GM12872 (cell line): ENCODE data around the gene RPP25L.

Source experiments
- TF ChIP-seq, protein P1 (sequence below): IDR thresholded peaks from 3 replicates; pipeline ENCODE4 v1.5.1; 2011; ENCODE audit warnings: low read depth, mild to moderate bottlenecking, low read length, moderate library complexity; ENCODE audit not compliant: insufficient read depth

RPP25L gene

DNA sequence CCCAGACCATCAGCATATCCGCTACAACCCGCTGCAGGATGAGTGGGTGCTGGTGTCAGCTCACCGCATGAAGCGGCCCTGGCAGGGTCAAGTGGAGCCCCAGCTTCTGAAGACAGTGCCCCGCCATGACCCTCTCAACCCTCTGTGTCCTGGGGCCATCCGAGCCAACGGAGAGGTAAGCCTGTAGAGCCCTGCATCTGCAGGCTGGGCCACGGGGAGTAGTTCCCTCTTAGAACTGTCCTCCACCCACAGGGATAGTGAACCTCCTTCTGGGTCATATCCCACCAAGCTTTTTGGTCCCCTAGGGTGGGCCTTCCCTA is 35.1 kb upstream of the RPP25L start:
- TF ChIP-seq, protein P1, sequence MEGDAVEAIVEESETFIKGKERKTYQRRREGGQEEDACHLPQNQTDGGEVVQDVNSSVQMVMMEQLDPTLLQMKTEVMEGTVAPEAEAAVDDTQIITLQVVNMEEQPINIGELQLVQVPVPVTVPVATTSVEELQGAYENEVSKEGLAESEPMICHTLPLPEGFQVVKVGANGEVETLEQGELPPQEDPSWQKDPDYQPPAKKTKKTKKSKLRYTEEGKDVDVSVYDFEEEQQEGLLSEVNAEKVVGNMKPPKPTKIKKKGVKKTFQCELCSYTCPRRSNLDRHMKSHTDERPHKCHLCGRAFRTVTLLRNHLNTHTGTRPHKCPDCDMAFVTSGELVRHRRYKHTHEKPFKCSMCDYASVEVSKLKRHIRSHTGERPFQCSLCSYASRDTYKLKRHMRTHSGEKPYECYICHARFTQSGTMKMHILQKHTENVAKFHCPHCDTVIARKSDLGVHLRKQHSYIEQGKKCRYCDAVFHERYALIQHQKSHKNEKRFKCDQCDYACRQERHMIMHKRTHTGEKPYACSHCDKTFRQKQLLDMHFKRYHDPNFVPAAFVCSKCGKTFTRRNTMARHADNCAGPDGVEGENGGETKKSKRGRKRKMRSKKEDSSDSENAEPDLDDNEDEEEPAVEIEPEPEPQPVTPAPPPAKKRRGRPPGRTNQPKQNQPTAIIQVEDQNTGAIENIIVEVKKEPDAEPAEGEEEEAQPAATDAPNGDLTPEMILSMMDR: no peak

DNA sequence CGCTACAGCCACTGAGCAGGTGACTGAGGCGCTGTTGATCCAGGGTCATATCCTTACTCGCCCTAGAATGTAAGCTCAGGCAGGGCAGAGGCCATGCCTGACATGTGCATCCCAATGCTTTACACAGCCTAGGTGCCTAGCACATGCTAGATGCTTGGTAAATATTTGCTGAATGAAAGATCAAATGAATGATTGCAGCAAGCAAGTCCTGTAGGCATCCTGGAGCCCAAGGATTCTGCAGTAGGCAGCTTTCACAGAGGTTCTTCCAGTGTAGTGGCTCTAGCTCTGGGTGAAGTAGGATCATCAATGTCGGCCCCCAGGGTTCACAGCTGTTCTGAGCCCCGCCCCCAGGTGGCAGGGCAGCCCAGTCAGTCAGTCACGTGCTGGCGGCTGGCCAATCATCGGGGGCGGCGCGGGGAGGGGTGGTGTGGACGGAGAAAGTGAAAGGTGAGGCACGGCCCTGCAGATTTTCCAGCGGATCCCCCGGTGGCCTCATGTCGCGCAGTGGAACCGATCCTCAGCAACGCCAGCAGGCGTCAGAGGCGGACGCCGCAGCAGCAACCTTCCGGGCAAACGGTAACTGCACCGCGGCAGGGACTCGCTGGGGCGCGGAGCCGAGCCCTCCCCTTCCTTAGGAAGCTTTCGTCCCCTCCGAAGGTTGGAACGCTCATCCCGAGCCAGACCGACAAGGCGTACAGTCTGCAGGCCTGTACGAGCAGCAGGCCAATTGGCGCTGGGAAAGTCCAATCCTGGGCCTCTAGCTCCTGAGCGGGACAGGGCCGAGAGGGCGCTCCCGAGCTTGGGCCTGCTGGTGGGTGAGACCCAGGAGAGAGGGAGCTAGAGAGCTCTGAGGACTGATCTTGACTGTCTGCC is 34.5 kb upstream of the RPP25L start, which contains the start of gene GALT:
GALT (plus strand) TSS at position 465 of the 873 bp plus-strand sequence; CDS start at position 495, 30 bp downstream.
- TF ChIP-seq, protein P1: peak; percentile 66

DNA sequence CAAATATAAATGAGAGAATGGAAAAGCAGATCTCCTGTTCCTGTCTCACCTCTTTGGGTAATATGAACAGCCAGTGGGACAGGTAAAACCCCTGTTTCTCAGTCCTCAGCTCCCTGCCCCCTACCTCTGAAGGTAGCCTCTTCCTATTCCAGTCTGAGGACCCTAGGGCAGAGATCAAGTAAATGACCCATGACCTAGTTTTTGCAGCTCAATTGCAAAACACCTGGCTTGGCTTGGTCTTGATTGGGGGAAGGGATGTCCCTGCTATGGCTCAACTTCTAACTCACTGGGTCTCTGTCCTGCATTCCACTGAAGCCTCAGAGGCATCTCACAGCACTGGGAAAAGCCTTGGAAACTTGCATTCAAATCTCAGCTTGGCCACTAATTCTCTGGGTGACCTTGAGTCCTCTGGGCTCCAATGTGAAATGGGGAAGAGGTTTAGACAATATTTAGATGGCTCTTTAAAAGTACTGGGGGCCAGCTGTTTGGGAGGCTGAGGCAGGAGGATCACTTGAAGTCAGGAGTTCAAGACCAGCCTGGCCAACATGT is 32.9 kb upstream of the RPP25L start:
- TF ChIP-seq, protein P1: no peak

DNA sequence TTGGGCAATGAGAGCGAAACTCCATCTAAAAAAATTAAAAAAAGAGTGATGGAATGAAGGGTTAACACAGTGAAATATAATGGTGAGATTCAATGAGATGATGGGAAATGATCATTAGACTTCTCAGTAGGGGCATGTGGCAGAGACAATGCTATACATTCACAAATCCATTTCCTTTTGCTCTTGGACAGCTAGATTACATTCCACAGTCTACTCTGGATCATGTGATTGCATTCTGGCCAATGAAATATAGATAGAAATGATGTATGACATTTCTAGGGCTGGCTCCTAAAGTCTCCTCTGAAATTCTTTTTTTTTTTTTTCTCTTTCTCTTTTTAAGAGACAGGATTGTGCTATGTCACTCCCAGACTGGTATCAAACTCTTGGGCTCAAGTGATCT is 30.8 kb upstream of the RPP25L start:
- TF ChIP-seq, protein P1: no peak

DNA sequence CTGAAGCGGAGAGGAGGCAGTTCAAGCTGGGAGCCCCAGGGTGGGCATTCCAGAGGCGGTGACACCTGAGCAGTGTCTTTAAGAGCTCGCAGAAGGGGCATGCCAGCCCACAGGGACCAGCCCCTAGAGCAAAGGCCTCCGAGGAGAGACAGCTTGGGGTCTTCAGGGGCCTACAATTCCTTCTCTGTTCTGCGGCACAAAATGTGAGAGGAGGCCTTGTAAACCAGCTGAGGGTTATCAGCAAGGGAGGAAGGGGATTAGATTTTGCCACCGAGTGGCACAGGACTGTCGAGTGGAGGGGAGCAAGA is 26.2 kb upstream of the RPP25L start:
- TF ChIP-seq, protein P1: no peak

DNA sequence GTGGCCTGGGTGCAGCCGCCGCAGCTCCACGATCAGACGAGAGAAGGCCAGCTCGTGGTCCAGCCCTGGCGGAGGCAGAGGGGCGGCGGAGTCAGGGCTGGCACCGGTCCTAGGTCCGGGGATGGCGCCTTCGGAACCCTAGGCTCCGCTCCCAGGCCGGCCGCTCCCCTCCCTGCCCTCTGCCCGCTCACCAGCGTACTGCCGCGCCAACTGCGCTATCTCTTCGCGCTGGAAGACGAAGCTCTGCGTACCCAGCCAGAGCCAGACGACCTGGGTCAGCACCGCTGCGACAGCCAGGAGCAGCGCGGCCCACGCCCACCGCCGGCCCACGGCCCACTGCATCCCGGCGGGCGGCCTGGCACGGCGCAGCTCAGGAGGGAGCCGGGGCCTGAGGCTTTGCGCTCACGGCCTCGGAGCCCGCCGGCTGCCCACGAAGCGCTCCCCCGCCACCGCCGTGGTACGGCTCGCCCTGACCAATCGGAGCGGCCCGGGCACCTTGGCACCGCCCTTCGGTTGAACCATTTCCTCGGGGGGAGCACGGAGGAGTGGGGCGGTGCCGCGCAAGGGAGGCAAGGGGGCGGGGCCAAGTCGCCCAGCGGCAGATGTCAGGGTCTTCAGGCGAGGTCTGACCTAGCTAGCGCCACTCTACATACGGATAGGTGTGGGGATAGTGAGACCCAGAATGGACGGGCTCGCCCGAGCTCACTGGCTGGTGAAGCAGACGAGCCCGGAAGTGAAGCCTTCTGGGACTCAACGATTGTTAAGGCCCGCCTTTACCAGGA is 25.6 kb upstream of the RPP25L start, which contains the start of gene SIGMAR1:
SIGMAR1 (minus strand) TSS at position 432 of the 782 bp plus-strand sequence; CDS start at position 342, 90 bp downstream.
- TF ChIP-seq, protein P1: no peak

DNA sequence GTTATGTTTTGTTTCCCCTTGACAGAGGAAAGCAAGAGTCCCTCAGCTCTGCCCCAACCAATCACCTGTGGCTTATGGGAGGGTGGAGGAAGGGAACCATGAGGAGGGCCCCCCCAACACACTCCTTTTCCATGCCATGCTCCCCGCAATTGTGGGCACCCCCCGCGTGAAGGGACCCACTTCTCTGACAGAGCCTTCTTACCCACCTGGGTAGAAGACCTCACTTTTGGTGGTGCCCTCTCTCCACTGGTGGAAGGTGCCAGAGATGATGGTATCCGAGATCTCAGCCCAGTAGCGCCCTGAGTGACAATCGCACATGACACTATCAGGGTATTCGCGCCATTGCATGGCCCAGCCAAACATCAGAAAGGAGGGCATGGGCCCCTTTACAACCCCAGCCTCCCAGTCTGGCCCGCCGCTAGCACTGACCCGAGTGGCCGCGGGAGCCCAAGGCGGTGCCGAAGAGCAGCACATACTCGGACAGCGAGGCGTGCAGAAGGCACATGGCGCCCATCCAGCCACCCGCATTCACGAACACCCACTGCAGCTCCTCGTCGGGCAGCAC is 25.0 kb upstream of the RPP25L start:
- TF ChIP-seq, protein P1: no peak
